Colonic mucosa (tissue), 2 donors: ENCODE results near the gene PIP5K1C. TPM values are rescaled to one million over a fixed set of nuclear protein-coding genes. Genes with fewer than 3 reads are reported as not detected.

Experiments used
- total RNA-seq, 2 donors: library from RNA; stranded (reverse); fragmentation: NEBNext Ultra II Directional in 1 of 2; extraction: Animal tissue kit (Norgen Biotek cat#: 25700) in 1 of 2; gene quantifications; one replicate each; pipeline ENCODE4 v1.2.1, GENCODE V29; 2021
- donor health status: DM: no; HTN: no; CAD: no.
- donor health status: DM: no; HTN: no; CAD: no.

Gene PIP5K1C
- total RNA-seq, 2 donors from 2014 or later = 22.8 to 31.2 TPM

Other genes with a start within 250 kb of the PIP5K1C start
- gene SMIM24, start 219.9 kb downstream of the PIP5K1C start, total RNA-seq = 10 to 100 TPM; 16.1 to 59.0 TPM
- 1 to 10 TPM; 4.3 to 6.2 TPM for gene SMIM44, start 217.0 kb downstream of the PIP5K1C start, total RNA-seq
- gene DOHH, start 199.8 kb downstream of the PIP5K1C start, total RNA-seq = 10 to 100 TPM in 1 of 2 donors, 1 to 10 TPM in 1; 9.5 to 24.4 TPM
- 10 to 100 TPM; 45.8 to 62.5 TPM for gene FZR1, start 194.2 kb downstream of the PIP5K1C start, total RNA-seq
- 1 to 10 TPM; 1.5 to 4.7 TPM for gene TEKTIP1, start 161.3 kb downstream of the PIP5K1C start, total RNA-seq
- gene MFSD12, start 142.9 kb downstream of the PIP5K1C start, total RNA-seq = 10 to 100 TPM; 28.4 to 54.3 TPM
- 100 to 1,000 TPM in 1 of 2 donors, 10 to 100 TPM in 1; 87.9 to 118 TPM for gene HMG20B, start 127.5 kb downstream of the PIP5K1C start, total RNA-seq
- 1 to 10 TPM in 1 of 2 donors, under 1 TPM in 1; 0.40 to 1.1 TPM for gene GIPC3, start 115.0 kb downstream of the PIP5K1C start, total RNA-seq
- 1 to 10 TPM; 1.5 to 1.7 TPM for gene TBXA2R, start 93.6 kb downstream of the PIP5K1C start, total RNA-seq
- 10 to 100 TPM; 12.0 to 35.1 TPM for gene CACTIN, start 73.7 kb downstream of the PIP5K1C start, total RNA-seq
- gene TJP3, start 7.9 kb upstream of the PIP5K1C start, total RNA-seq = 100 to 1,000 TPM; 268 to 296 TPM
- gene APBA3, start 61.2 kb upstream of the PIP5K1C start, total RNA-seq = 10 to 100 TPM; 21.0 to 29.3 TPM
- gene MRPL54, start 62.2 kb upstream of the PIP5K1C start, total RNA-seq = 10 to 100 TPM; 73.7 to 86.9 TPM
- not detected for gene RAX2, start 71.8 kb upstream of the PIP5K1C start, total RNA-seq
- gene MATK, start 85.9 kb upstream of the PIP5K1C start, total RNA-seq = 1 to 10 TPM in 1 of 2 donors, under 1 TPM in 1; 0.66 to 1.2 TPM
- gene ZFR2, start 168.6 kb upstream of the PIP5K1C start, total RNA-seq = not detected
- gene ATCAY, start 180.2 kb upstream of the PIP5K1C start, total RNA-seq = 1 to 10 TPM in 1 of 2 donors, under 1 TPM in 1; 0.12 to 1.0 TPM
- gene NMRK2, start 232.6 kb upstream of the PIP5K1C start, total RNA-seq = under 1 TPM in 1 of 2 donors, not detected in 1; 0.27 TPM